Heart right ventricle (tissue), 16 donors: ENCODE measurements around the gene CCNI. TPM values are rescaled to one million over a fixed set of nuclear protein-coding genes. Genes with fewer than 3 reads are reported as not detected.

Experiments
- ATAC-seq, 8 donors: fragments of 200-7000 bp; cut with Tn5 transposase; one replicate each; pipeline ENCODE4 v1.9.1; 2020; ENCODE audit warnings: mild to moderate bottlenecking in 8 of 8, moderate library complexity in 8 of 8, moderate number of reproducible peaks in 1 of 8
- DNase-seq, 2 donors: peaks; one replicate each; pipeline ENCODE4 v3.0.0-alpha.2; 2020
- H3K27ac ChIP-seq, 10 donors: fragments of 200-600 bp; sonication (generic) in 2 of 10; one replicate each; pipeline versions ENCODE4 v1.5.0 to v1.8.0; 2020 to 2022; ENCODE audit warnings: mild to moderate bottlenecking in 3 of 10
- H3K27me3 ChIP-seq, 7 donors: fragments of 200-600 bp; one replicate each; pipeline ENCODE4 v1.8.0; 2021 to 2022; ENCODE audit warnings: mild to moderate bottlenecking in 2 of 7
- H3K36me3 ChIP-seq, 9 donors: fragments of 200-600 bp; sonication (generic) in 1 of 9; one replicate each; pipeline versions ENCODE4 v1.5.0 to v1.8.0; 2020 to 2022; ENCODE audit warnings: mild to moderate bottlenecking in 2 of 9
- H3K4me1 ChIP-seq, 9 donors: fragments of 200-600 bp; sonication (generic) in 1 of 9; one replicate each; pipeline versions ENCODE4 v1.5.0 to v1.8.0; 2020 to 2022; ENCODE audit warnings: mild to moderate bottlenecking in 4 of 9
- H3K4me3 ChIP-seq, 10 donors: fragments of 200-600 bp; sonication (generic) in 2 of 10; one replicate each; pipeline versions ENCODE4 v1.5.0 to v1.8.0; 2020 to 2022; ENCODE audit warnings: mild to moderate bottlenecking in 7 of 10, moderate library complexity in 2 of 10
- H3K9me3 ChIP-seq, 11 donors: fragments of 200-600 bp in 10 of 11; sonication (generic) in 2 of 11; one replicate each; pipeline versions ENCODE4 v1.5.0 to v1.8.0; 2013 to 2022; ENCODE audit warnings: mild to moderate bottlenecking in 2 of 11, control low read depth in 1 of 11, moderate library complexity in 1 of 11
- CTCF ChIP-seq, 9 donors: fragments of 200-600 bp; sonication (generic) in 2 of 9; IDR thresholded peaks; one replicate each; pipeline versions ENCODE4 v1.5.0 to v1.8.0; 2021 to 2022; ENCODE audit warnings: antibody characterized with exemption in 9 of 9, mild to moderate bottlenecking in 5 of 9, moderate library complexity in 1 of 9
- WGBS, 2 donors: extraction: QIAGEN DNeasy Blood & Tissue Kit; methylation state at CpG; one replicate each; pipeline ENCODE4 v1.1.7; 2013; ENCODE audit warnings: inconsistent platforms in 1 of 2; 5-methylcytosine and 5-hydroxymethylcytosine counted together
- intact Hi-C, 10 donors: fragments of 100-400 bp; cut with DNase I; formaldehyde crosslinking; loops; one replicate each; pipeline versions ENCODE4 v1.11.1 to v1.14.2; 2022
- polyA plus RNA-seq, 2 donors: library from polyadenylated mRNA; stranded (reverse); fragments of 200-250 nt; gene quantifications; one replicate each; pipeline ENCODE4 v1.2.3, GENCODE V29; 2013
- total RNA-seq, 10 donors: library from RNA; stranded (reverse); fragmentation: NEBNext Ultra II Directional in 3 of 10; extraction: Animal tissue kit (Norgen Biotek cat#: 25700) in 3 of 10; gene quantifications; one replicate each; pipeline versions ENCODE4 v1.2.1 to v1.2.4, GENCODE V29; 2021 to 2023
- donor health status: Arrhythmogenic right ventricular cardiomyopathy.
- donor health status: ischemic (EF 13 %, LVEDD 7.1; RV severe dilation, severe dysfunction).
- donor health status: healthy with polysubstance abuse.
- donor health status: DM: no; HTN: yes; CAD: no.
- donor health status: DM: no; HTN: no; CAD: no.
- donor health status: ischemic (EF 25% LVEDD 6.9; RV normal size, moderate dysfunction).
- donor health status: ischemic (EF 25% LVEDD 5.7; RV mildly dilated, moderate dysfunction).
- donor health status: healthy.
- donor health status: DM: yes; HTN: yes; CAD: no.
- donor health status: Ischemic cardiomyopathy.
- donor health status: ischemic (EF 35%, LVEDD 5.7; RV mildly dilated, moderate dysfunction).
- donor health status: nonischemic (EF 11% LVEDD 7.7; RV severe dilation, severe dysfunction).
- donor health status: DM: yes; HTN: yes; CAD: no.
- donor health status: PGD.
- donor health status: ischemic (EF 29% LVEDD 5.4; RV normal size, mild dysfunction).
- donor health status: nonischemic (EF 23%, LVEDD 6.1; RV moderate dilation, normal function).

Gene CCNI
- total and polyA plus RNA-seq, 12 donors: 30.8 to 354 (median 298) TPM

- H3K4me1 ChIP-seq: peaks cover 0 to 31% (median 0%) of the 10 kb centered on the region in 9 donors
- intact Hi-C loops: no loop called here
- 79 to 81% methylated on average over 4 of the region's 4 CpGs for WGBS, 2 donors
Observed at GRCh38 chr4:77122656-77123055, 46.9 kb upstream of the CCNI start.

GRCh38 chr4:77121736-77122240 is 46.0 kb upstream of the CCNI start:
- Histone ChIP-seq H3K36me3 (no peaks in the 10 kb centered on the region), H3K9me3 (no peaks in the 10 kb centered on the region), H3K27ac (no peak overlapping the region), H3K27me3 (peaks cover 0 to 7% (median 0%) of the 10 kb centered on the region in 7 donors), H3K4me3 (no peak overlapping the region), H3K4me1 (peaks cover 0 to 22% (median 0%) of the 10 kb centered on the region in 9 donors)
- intact Hi-C loops: no loop called here
- DNase-seq: no peak
- ATAC-seq: no peak
- WGBS, 2 donors: 94 to 98% methylated on average over 5 of the region's 5 CpGs
- TF ChIP-seq CTCF (IDR thresholded peaks at IDR 0.05): no peak

More at GRCh38 chr4:77122656-77123055, 46.9 kb upstream of the CCNI start:
- Histone ChIP-seq H3K27me3 (peaks cover 0 to 6% (median 0%) of the 10 kb centered on the region in 7 donors), H3K27ac (no peak overlapping the region), H3K9me3 (no peaks in the 10 kb centered on the region), H3K4me3 (no peak overlapping the region), H3K36me3 (no peaks in the 10 kb centered on the region)
- no peak for TF ChIP-seq CTCF (IDR thresholded peaks at IDR 0.05)
- no peak for DNase-seq
- ATAC-seq: no peak

- 88 to 91% methylated on average over 8 of the region's 8 CpGs for WGBS, 2 donors
- Histone ChIP-seq H3K36me3 (no peaks in the 10 kb centered on the region), H3K4me1 (peaks cover 0 to 14% (median 0%) of the 10 kb centered on the region in 9 donors), H3K4me3 (no peak overlapping the region), H3K9me3 (no peaks in the 10 kb centered on the region), H3K27ac (no peak overlapping the region), H3K27me3 (peaks cover 0 to 7% (median 0%) of the 10 kb centered on the region in 7 donors)
- no peak for DNase-seq
- no peak for TF ChIP-seq CTCF (IDR thresholded peaks at IDR 0.05)
- no peak for ATAC-seq
- intact Hi-C loops: no loop called here
Observed at GRCh38 chr4:77120886-77121508, 45.2 kb upstream of the CCNI start.

- ATAC-seq (no peak), DNase-seq (no peak)
- intact Hi-C loops: no loop called here
- no peaks in the 10 kb centered on the region for H3K9me3 ChIP-seq
- no peaks in the 10 kb centered on the region for H3K36me3 ChIP-seq
- no peak for TF ChIP-seq CTCF (IDR thresholded peaks at IDR 0.05)
- H3K4me3 ChIP-seq: no peak overlapping the region
- no peak overlapping the region for H3K27ac ChIP-seq
- peaks cover 0 to 4% (median 0%) of the 10 kb centered on the region in 7 donors for H3K27me3 ChIP-seq
- no peaks in the 10 kb centered on the region for H3K4me1 ChIP-seq
Observed at GRCh38 chr4:77117721-77118120, 41.9 kb upstream of the CCNI start.
